HG03432 (cell line): Measurements from ENCODE around the gene HOXA13.

ENCODE experiments used
- ATAC-seq: cut with Tn5 transposase; IDR thresholded peaks from one replicate; pipeline ENCODE4 v1.9.1; 2021; ENCODE audit warnings: mild to moderate bottlenecking, moderate library complexity; ENCODE audit not compliant: unreplicated experiment

The HOXA13 gene

GRCh38 chr7:27149842-27150567 is 49.9 kb downstream of the HOXA13 start:
- ATAC-seq, result no peak

- ATAC-seq, result no peak
Measured at GRCh38 chr7:27148756-27149641, 50.9 kb downstream of the HOXA13 start.

DNA sequence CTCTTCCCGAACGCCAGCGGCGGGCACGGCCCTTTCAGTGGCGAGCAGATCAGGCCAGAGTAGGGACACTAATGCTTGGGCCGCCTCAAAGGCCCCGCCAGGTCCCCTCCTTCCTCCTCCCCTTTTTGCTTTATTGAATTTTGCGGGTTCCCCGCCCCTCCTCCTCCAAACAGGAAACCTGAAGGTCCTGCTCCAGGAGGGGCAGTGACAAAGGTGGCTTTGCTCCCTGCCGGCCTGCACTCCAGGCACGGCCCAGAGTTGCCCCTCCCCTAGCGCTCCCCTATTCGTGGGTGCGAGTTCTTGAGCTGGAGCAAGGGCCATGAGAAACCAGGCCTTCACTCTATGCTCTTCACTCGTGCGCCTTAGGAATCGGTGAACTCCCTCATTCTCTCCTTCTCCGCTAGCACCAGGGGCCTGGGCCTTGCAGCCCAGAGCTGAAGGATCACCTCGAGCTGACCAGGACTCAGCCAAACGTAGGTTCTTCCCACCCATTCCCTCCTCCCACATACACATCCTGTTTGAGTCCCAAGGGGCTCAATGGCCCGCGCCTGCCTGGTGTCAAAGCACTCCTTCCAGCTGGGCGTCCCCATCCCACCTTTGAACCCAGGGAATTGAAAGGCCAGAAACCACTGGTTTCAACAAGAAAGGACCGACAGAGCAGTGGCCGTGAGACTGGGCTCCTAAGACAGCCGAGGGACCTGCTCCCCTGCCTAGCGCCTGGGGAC is 51.7 kb downstream of the HOXA13 start:
- ATAC-seq, result no peak

DNA sequence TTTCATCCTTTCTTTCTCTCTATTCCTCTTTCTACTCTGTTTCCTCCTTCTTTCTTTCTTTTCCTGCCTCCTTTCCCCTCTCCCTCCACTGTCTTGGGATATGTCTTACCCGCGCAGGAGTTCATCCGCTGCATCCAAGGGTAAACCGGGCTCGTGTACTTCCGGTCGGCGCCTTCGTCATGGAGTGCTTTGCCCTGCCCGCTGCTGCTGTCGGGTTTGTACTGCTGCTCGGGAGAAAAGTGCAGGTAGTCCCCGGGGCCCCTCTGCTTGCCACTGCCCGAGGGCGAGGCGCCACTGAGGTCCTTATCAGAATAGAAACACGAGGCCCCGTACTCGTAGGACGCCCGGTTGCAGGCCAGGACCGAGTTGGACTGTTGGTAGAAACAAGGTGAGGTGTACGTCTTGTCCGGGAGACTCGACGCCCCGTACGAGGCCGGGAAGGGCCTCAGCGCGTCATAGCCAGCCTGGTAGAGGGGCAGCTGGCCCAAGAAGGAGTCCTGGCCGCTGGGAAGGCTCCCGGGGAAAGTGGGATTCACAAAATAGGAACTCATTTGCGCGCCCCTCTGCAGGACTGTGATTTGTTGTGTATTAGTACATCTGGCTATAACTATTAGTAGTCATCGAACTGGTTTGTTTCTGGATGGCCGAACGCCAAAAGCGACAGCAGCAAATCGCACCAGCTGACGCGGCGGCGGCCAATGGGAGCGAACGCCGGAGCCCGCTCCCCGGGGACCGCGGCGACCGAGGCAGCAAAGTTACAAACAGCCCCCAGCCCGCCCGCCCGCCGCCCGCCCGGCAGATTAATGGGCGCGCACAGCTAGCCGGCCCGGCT is 52.5 kb downstream of the HOXA13 start, which contains the start of gene HOXA6:
Gene HOXA6, minus strand, starts transcription at position 576 of the 832 bp plus-strand sequence. Its CDS starts 25 bp downstream, at position 551.
- ATAC-seq, result no peak

DNA sequence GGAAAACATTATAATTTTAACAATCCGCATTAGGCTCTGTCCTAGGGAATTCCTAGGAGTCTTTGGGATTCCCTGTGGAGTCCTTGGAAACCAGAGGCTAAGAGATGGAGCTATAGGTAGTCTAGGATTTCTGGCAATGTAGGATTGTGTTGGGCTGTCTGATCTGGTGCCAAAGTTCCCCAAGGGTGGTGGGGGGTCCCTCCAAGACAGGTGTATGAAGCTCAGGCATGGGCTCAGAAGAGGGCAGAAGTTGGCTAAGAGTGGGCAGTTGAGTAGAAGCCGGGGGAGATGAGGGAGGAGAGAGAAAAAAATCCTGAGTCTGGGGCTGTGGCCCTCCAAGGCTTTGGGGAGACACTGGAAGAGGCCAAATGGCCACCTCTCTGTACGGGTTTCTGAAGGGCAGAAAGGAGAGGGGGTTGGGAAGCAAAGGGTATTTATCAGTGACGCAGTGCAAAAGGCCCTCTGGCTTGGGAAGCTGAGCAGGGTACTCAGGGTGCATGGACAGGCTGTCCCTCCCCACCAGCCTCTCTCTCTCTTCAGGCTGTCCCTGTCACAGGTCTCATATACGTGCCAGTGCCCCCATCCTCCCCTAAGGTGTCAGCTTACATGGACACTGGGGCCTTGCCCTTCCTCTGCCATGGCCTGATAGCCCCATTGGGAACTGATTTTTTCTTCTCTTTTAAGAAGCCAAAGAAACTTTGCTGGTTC is 53.2 kb downstream of the HOXA13 start:
- ATAC-seq, result no peak

- ATAC-seq, result no peak
Measured at GRCh38 chr7:27145914-27146412, 53.9 kb downstream of the HOXA13 start.

GRCh38 chr7:27145165-27145913 is 54.6 kb downstream of the HOXA13 start:
- ATAC-seq, result no peak

GRCh38 chr7:27144781-27145164 is 55.1 kb downstream of the HOXA13 start:
- ATAC-seq, result no peak
